ENCODE data around the gene TXNDC2.
A peak's percentile ranks its signal among the peaks of the same experiment; 100 is the strongest.
"Not testable (repeated sequence)": the region's sequence is repeated elsewhere in the genome, so short reads cannot be mapped to it uniquely, and the experiment has no call there.

TXNDC2 gene

GRCh38 chr18:9907867-9908266 lies 22.1 kb downstream of the TXNDC2 start:
- no peak overlapping the region for H3K4me3 ChIP-seq (ENCODE audit: low read depth, low read length)
- no peak for TF ChIP-seq CTCF (IDR thresholded peaks at IDR 0.05; ENCODE audit: low read depth, low read length)

DNA sequence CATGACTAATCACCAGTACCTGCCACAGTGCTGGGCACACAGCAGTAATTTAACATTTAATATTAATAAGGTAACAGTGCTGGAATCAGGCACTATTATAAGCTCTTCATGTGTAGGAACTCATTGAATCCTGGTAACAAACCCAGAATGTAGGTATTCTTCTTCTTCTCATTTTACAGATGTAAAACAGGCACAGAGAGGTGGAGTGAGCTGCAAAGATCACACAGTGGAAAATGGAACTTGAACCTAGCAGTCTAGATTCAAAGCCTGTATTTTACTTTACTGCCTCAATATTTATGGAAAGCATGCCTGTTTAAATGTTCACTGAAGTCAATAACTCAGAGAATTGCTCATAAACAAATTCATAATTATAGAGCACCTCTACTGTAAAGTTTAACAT lies 24.3 kb downstream of the TXNDC2 start:
- no peak overlapping the region for H3K4me3 ChIP-seq (ENCODE audit: low read depth, low read length)
- no peak for TF ChIP-seq CTCF (IDR thresholded peaks at IDR 0.05; ENCODE audit: low read depth, low read length)

GRCh38 chr18:9910661-9911060 lies 24.9 kb downstream of the TXNDC2 start:
- no peak for TF ChIP-seq CTCF (IDR thresholded peaks at IDR 0.05; ENCODE audit: low read depth, low read length)

GRCh38 chr18:9911226-9911625 lies 25.5 kb downstream of the TXNDC2 start:
- no peak overlapping the region for H3K4me3 ChIP-seq (ENCODE audit: low read depth, low read length)
- no peak for TF ChIP-seq CTCF (IDR thresholded peaks at IDR 0.05; ENCODE audit: low read depth, low read length)

More at GRCh38 chr18:9910661-9911060, 24.9 kb downstream of the TXNDC2 start:
- H3K4me3 ChIP-seq (ENCODE audit: low read depth, low read length) = no peak overlapping the region

- H3K4me3 ChIP-seq (ENCODE audit: low read depth, low read length) = not testable (repeated sequence)
Observed at GRCh38 chr18:9912285-9912684, 26.5 kb downstream of the TXNDC2 start.

- peak overlapping the region; percentile 85 for H3K4me3 ChIP-seq (ENCODE audit: low read depth, low read length)
- TF ChIP-seq CTCF (IDR thresholded peaks at IDR 0.05; ENCODE audit: low read depth, low read length) = no peak
Observed at GRCh38 chr18:9913151-9913525, 27.4 kb downstream of the TXNDC2 start.

DNA sequence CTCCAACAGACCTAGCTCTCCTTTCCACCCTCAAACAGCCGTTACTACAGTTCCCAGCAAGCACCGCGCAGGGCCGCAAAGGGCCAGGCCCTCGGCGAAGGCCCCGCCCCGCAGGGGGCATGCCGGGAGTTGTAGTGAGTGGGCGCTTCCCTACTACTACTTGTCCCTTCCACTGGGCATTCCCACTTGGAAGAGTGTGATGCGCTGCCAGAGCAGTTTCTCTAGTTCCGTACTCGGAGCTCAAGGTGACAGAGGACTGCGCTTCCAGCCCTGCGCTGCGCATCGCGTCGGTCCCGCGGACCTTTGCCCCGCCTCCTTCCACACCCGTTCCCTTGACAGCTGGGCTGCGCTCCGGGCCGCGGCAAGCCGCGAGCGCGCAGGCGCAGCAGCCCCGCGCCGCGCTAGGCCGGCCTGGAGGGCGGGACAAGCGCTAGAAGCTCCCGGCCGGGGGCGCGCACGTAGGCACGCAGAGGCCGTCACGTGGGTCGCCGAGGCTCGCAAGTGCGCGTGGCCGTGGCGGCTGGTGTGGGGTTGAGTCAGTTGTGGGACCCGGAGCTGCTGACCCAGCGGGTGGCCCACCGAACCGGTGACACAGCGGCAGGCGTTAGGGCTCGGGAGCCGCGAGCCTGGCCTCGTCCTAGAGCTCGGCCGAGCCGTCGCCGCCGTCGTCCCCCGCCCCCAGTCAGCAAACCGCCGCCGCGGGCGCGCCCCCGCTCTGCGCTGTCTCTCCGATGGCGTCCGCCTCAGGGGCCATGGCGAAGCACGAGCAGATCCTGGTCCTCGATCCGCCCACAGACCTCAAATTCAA lies 28.0 kb downstream of the TXNDC2 start, which contains the start of gene VAPA:
VAPA (plus strand) TSS at position 491 of the 808 bp plus-strand sequence; CDS start at position 732, 241 bp downstream.
- no peak for TF ChIP-seq CTCF (IDR thresholded peaks at IDR 0.05; ENCODE audit: low read depth, low read length)

GRCh38 chr18:9914334-9914583 lies 28.5 kb downstream of the TXNDC2 start:
- peak overlapping the region; percentile 85 for H3K4me3 ChIP-seq (ENCODE audit: low read depth, low read length)
- TF ChIP-seq CTCF (IDR thresholded peaks at IDR 0.05; ENCODE audit: low read depth, low read length) = no peak

More for the DNA sequence above, 28.0 kb downstream of the TXNDC2 start, which contains the start of gene VAPA:
- H3K4me3 ChIP-seq (ENCODE audit: low read depth, low read length) = peak within 1 kb of the TSS; percentile 85
